ENCODE data around the gene ZNF485. TPM values are rescaled to one million over a fixed set of nuclear protein-coding genes. Genes with fewer than 3 reads are reported as not detected.

Gene ZNF485
- 1 to 10 TPM; 8.1 to 8.7 TPM for total RNA-seq

DNA sequence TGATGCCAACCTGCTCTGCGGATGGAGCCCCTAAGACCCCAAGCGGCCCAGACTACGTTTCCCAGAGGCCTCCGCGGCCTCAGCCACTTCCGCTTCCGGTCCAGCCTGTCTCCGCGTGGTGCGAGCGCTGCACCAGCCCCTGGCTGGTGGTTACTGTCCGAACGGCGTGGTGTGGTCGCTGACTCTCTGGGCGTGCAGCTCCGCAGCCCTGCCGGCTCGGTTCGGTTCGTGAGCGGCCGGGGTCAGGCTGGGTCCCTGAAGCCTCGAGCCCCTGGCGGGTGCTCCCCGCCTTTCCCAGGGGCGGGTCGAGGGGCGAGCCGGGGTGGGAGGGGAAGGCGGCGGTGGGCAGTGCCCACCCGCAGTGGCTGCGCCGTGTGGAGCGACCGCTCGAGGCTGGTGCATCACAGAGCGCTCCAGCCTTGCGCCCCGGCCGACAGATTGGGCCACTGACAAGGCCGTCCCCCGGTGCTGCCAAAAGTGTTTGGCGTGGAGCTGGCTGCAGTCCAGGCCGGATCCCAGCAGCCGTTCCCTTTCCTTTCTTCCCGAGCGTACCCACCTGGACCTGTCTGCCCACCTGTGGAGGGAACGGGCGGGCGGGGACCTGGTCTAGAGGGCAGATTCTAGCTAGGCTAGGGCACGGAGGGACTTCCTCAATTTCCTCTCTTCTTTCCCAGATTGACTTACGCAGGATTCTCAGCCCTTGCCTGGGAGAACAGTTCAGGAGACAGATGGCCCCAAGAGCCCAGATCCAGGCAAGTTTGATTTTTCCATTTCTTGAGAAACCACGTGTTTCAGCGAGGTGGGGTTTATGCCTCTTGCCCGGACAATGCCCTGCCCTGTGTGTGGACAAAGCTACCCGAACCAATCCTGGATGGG lies at the start of gene ZNF485:
Gene ZNF485 (plus strand): TSS at position 116 of the 876 bp plus-strand sequence. CDS start 613 bp downstream, at position 729.
- ATAC-seq (peak; percentile 92), DNase-seq (peak; percentile 78)
- Mint-ChIP-seq H3K9me3 (peaks cover 4% of the 10 kb centered on the region), H3K27ac (peak within 1 kb of the TSS; percentile 86), H3K4me3 (peak within 1 kb of the TSS; percentile 81), H3K36me3 (ENCODE audit: low read depth) (peaks cover 43% of the 10 kb centered on the region), H3K4me1 (ENCODE audit: low read depth) (peaks cover 35% of the 10 kb centered on the region), H3K27me3 (no peaks in the 10 kb centered on the region)
- intact Hi-C loops (cut with micrococcal nuclease): loop anchor here (5.0 kb wide), 1 partner anchor 34 kb away; the partner anchor contains the start of gene ZNF239
- CTCF ChIA-PET: interaction anchor here (1.2 kb wide), 1 partner anchor 33 kb away, joined by 5 read pairs; the partner anchor contains the start of gene ZNF239
- POLR2A ChIA-PET: interaction anchor here (0.9 to 2.7 kb wide), 4 partner anchors 9 to 41 kb away, joined by 3 to 11 read pairs (median 5); no protein-coding TSS in a partner anchor
- TF ChIP-seq, protein P1, sequence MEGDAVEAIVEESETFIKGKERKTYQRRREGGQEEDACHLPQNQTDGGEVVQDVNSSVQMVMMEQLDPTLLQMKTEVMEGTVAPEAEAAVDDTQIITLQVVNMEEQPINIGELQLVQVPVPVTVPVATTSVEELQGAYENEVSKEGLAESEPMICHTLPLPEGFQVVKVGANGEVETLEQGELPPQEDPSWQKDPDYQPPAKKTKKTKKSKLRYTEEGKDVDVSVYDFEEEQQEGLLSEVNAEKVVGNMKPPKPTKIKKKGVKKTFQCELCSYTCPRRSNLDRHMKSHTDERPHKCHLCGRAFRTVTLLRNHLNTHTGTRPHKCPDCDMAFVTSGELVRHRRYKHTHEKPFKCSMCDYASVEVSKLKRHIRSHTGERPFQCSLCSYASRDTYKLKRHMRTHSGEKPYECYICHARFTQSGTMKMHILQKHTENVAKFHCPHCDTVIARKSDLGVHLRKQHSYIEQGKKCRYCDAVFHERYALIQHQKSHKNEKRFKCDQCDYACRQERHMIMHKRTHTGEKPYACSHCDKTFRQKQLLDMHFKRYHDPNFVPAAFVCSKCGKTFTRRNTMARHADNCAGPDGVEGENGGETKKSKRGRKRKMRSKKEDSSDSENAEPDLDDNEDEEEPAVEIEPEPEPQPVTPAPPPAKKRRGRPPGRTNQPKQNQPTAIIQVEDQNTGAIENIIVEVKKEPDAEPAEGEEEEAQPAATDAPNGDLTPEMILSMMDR (IDR thresholded peaks at IDR 0.05): no peak

DNA sequence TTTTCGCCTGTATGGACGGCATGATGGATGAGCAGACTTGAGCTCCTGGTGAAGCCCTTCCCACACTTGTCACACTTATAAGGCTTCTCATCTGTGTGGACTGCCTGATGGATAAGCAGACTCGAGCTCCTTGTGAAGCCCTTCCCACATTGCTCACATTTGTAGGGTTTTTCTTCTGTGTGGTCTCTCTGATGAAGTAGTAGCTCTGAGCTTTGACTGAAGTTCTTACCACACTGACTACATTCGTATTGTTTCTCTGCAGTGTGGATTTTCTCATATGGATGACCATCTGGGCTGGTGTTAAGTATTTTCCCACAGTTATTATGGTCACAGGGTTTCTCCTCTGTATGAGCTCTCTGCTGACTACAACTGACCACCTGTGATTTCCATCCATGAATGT lies 49.0 kb upstream of the ZNF485 start:
- H3K27ac Mint-ChIP-seq: no peak overlapping the region
- H3K9me3 Mint-ChIP-seq: peaks cover 50% of the 10 kb centered on the region
- no peaks in the 10 kb centered on the region for H3K4me1 Mint-ChIP-seq (ENCODE audit: low read depth)
- ATAC-seq (no peak), DNase-seq (no peak)
- ChIA-PET CTCF (no interaction called here), POLR2A (interaction anchor here (1.3 kb wide), 1 partner anchor 17 kb away, joined by 3 read pairs; no protein-coding TSS in a partner anchor)
- peaks cover 68% of the 10 kb centered on the region for H3K36me3 Mint-ChIP-seq (ENCODE audit: low read depth)
- no peak overlapping the region for H3K4me3 Mint-ChIP-seq
- H3K27me3 Mint-ChIP-seq: no peaks in the 10 kb centered on the region
- intact Hi-C loops (cut with micrococcal nuclease): no loop called here
- TF ChIP-seq, protein P1 (IDR thresholded peaks at IDR 0.05): no peak

DNA sequence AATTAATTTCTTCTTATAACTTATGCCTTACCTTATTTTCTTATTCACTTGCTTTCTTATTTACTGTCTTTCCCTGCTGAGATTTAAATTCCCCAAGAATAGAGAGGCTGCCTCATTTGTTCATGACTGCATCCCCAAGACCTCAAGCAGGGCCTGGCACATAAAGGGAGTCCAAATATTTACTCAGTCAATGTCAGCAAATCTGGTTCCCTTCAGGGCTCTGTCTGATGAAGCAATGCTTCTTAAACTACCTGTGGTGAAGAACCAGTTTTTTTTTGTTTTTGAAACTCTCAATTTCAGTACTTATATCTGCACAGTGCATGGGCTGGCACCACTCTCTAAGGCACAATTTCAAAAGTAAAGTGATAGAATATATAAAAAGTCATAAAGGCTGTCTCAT lies 36.6 kb upstream of the ZNF485 start:
- no peak overlapping the region for H3K27ac Mint-ChIP-seq
- TF ChIP-seq, protein P1 (IDR thresholded peaks at IDR 0.05): no peak
- DNase-seq (no peak), ATAC-seq (no peak)
- H3K4me1 Mint-ChIP-seq (ENCODE audit: low read depth): peaks cover 33% of the 10 kb centered on the region
- no peaks in the 10 kb centered on the region for H3K27me3 Mint-ChIP-seq
- intact Hi-C loops (cut with micrococcal nuclease): loop anchor here (5.0 kb wide), 1 partner anchor 38 kb away; the partner anchor contains the start of gene ZNF485
- CTCF ChIA-PET: no interaction called here
- POLR2A ChIA-PET: no interaction called here
- no peak overlapping the region for H3K4me3 Mint-ChIP-seq
- H3K36me3 Mint-ChIP-seq (ENCODE audit: low read depth): peaks cover 38% of the 10 kb centered on the region
- peaks cover 7% of the 10 kb centered on the region for H3K9me3 Mint-ChIP-seq

DNA sequence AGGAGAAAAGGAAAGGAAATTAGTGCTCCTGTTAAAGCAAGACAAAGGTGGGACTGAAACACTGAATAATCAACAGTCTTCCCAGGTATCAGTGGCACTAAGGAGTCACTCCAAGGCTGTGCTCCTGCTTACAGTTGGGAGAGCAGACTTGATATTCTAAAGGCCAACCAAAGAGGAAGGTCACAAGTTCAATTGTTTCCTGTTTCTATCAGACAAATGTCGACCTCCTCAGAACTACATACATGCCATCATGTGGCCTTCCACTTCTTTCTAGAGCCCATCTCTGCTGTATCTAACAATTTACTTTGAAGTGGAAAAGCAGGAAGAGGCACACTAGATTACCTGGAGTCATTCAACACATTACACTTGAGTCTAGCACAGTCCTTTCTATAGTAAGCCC lies 35.3 kb upstream of the ZNF485 start:
- peaks cover 46% of the 10 kb centered on the region for H3K4me1 Mint-ChIP-seq (ENCODE audit: low read depth)
- no peak overlapping the region for H3K27ac Mint-ChIP-seq

More for the DNA sequence above, 35.3 kb upstream of the ZNF485 start:
- no peak for ATAC-seq
- TF ChIP-seq, protein P1 (IDR thresholded peaks at IDR 0.05): no peak
- Mint-ChIP-seq H3K9me3 (peaks cover 18% of the 10 kb centered on the region), H3K27me3 (no peaks in the 10 kb centered on the region), H3K36me3 (ENCODE audit: low read depth) (peaks cover 43% of the 10 kb centered on the region), H3K4me3 (no peak overlapping the region)
- no peak for DNase-seq
- POLR2A ChIA-PET: no interaction called here
- intact Hi-C loops (cut with micrococcal nuclease): loop anchor here (5.0 kb wide), 1 partner anchor 36 kb away; the partner anchor contains the start of gene ZNF485
- CTCF ChIA-PET: no interaction called here

Data from activated CD8-positive, alpha-beta T cell treated with anti-CD3 and anti-CD28 coated beads for 36 hours (primary cell).